Endothelial cell of umbilical vein (primary cell): ENCODE measurements around the gene NLGN2.

ENCODE experiments used
- EZH2 ChIP-seq: IDR thresholded peaks from 2 replicates; pipeline ENCODE4 v1.6.1; 2012; ENCODE audit warnings: borderline replicate concordance, low read depth, mild to moderate bottlenecking, moderate library complexity, low read length, inconsistent platforms; ENCODE audit not compliant: severe bottlenecking
- TF ChIP-seq, protein P1 (sequence below): IDR thresholded peaks from 2 replicates; pipeline ENCODE4 v1.6.1; 2011; ENCODE audit not compliant: insufficient read depth, insufficient read length
- TF ChIP-seq, protein P2 (sequence below), 2 donors: IDR thresholded peaks; 1 replicate in 1 of 2; 2 replicates in 1 of 2; pipeline ENCODE4 v1.5.1; 2011; ENCODE audit warnings: low read length in 2 of 2, mild to moderate bottlenecking in 2 of 2, moderate library complexity in 2 of 2, control low read depth in 1 of 2, inconsistent platforms in 1 of 2, low read depth in 1 of 2; ENCODE audit not compliant: insufficient read depth in 1 of 2; ENCODE audit errors: extremely low read depth in 1 of 2

DNA sequence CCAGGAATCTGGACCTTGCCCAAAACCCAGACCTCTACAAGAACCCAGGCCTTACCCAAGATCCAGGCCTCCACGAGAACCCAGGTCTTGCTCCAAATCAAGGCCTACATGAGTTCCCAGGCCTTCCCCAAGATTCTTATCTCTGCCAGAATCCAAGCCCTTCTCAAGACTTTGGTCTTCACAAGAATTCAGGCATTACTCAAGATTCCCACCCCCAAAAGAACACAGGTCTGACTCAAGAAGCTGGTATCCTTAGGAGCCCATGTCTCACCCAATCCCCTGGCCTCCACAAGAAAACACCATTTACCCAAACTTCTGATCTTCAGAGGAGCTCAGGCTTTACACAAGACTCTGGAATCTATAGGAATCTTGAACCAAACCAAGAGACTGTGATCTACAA is 23.6 kb downstream of the NLGN2 start:
- TF ChIP-seq, protein P1, sequence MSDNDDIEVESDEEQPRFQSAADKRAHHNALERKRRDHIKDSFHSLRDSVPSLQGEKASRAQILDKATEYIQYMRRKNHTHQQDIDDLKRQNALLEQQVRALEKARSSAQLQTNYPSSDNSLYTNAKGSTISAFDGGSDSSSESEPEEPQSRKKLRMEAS, result no peak
- no peak for TF ChIP-seq EZH2
- TF ChIP-seq, protein P2, sequence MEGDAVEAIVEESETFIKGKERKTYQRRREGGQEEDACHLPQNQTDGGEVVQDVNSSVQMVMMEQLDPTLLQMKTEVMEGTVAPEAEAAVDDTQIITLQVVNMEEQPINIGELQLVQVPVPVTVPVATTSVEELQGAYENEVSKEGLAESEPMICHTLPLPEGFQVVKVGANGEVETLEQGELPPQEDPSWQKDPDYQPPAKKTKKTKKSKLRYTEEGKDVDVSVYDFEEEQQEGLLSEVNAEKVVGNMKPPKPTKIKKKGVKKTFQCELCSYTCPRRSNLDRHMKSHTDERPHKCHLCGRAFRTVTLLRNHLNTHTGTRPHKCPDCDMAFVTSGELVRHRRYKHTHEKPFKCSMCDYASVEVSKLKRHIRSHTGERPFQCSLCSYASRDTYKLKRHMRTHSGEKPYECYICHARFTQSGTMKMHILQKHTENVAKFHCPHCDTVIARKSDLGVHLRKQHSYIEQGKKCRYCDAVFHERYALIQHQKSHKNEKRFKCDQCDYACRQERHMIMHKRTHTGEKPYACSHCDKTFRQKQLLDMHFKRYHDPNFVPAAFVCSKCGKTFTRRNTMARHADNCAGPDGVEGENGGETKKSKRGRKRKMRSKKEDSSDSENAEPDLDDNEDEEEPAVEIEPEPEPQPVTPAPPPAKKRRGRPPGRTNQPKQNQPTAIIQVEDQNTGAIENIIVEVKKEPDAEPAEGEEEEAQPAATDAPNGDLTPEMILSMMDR (IDR thresholded peaks at IDR 0.05; ENCODE audit: extremely low read depth in 1 of 2, insufficient read depth in 1 of 2, low read depth in 1 of 2, low read length in 2 of 2), result no peak
